Esophagus (tissue), 2 donors: ENCODE measurements around the gene PDGFA. TPM values are rescaled to one million over a fixed set of nuclear protein-coding genes. Genes with fewer than 3 reads are reported as not detected.

Experiments used
- H3K27ac ChIP-seq, 2 donors: one replicate each; pipeline ENCODE4 v1.5.1; 2013; ENCODE audit warnings: low read depth in 2 of 2, mild to moderate bottlenecking in 2 of 2, inconsistent platforms in 1 of 2, low read length in 1 of 2, moderate library complexity in 1 of 2
- H3K27me3 ChIP-seq, 2 donors: one replicate each; pipeline ENCODE4 v1.6.1; 2013; ENCODE audit warnings: low read length in 2 of 2, control low read depth in 1 of 2, mild to moderate bottlenecking in 1 of 2; ENCODE audit not compliant: insufficient read depth in 2 of 2, control insufficient read depth in 1 of 2
- H3K36me3 ChIP-seq, 2 donors: one replicate each; pipeline ENCODE4 v1.6.1; 2013; ENCODE audit warnings: low read length in 1 of 2; ENCODE audit not compliant: control insufficient read depth in 2 of 2, insufficient read depth in 2 of 2
- H3K4me1 ChIP-seq, 2 donors: one replicate each; pipeline ENCODE4 v1.6.1; 2013; ENCODE audit warnings: low read length in 1 of 2; ENCODE audit not compliant: control insufficient read depth in 2 of 2, insufficient read depth in 2 of 2
- H3K4me3 ChIP-seq, 2 donors: one replicate each; pipeline ENCODE4 v1.5.1; 2013; ENCODE audit warnings: low read length in 2 of 2, mild to moderate bottlenecking in 2 of 2, low read depth in 1 of 2, moderate library complexity in 1 of 2
- H3K9me3 ChIP-seq, 2 donors: one replicate each; pipeline ENCODE4 v1.6.1; 2013; ENCODE audit warnings: mild to moderate bottlenecking in 2 of 2, low read depth in 1 of 2, low read length in 1 of 2, moderate library complexity in 1 of 2; ENCODE audit not compliant: control insufficient read depth in 2 of 2, insufficient read depth in 1 of 2
- WGBS, 2 donors: extraction: QIAGEN DNeasy Blood & Tissue Kit; methylation state at CpG; one replicate each; pipeline ENCODE4 v1.1.7; 2013; 5-methylcytosine and 5-hydroxymethylcytosine counted together
- polyA plus RNA-seq, 2 donors: library from polyadenylated mRNA; stranded (reverse); fragments of 200-250 nt; gene quantifications; one replicate each; pipeline ENCODE4 v1.2.3, GENCODE V29; 2013
- donor health status: healthy with polysubstance abuse.
- donor health status: Bipolar disorder and iron deficiency.

The PDGFA gene
- polyA plus RNA-seq, 2 donors: 5.5 to 6.1 TPM

GRCh38 chr7:526460-527034 is 6.9 kb upstream of the PDGFA start:
- WGBS, 2 donors: 74 to 77% methylated on average over 22 of the region's 22 CpGs
- Histone ChIP-seq H3K4me3 (no peak overlapping the region), H3K36me3 (no peaks in the 10 kb centered on the region), H3K27me3 (no peaks in the 10 kb centered on the region), H3K27ac (no peak overlapping the region), H3K9me3 (peaks cover 0 to 8% of the 10 kb centered on the region in 2 donors), H3K4me1 (peaks cover 3 to 6% of the 10 kb centered on the region in 2 donors)

- H3K27ac ChIP-seq: no peak overlapping the region
- WGBS, 2 donors: 57 to 81% methylated on average over 12 of the region's 12 CpGs
These were observed 6.1 kb upstream of the PDGFA start for GRCh38 chr7:525740-526139.

GRCh38 chr7:524800-525199 is 5.2 kb upstream of the PDGFA start:
- H3K36me3 ChIP-seq: no peaks in the 10 kb centered on the region
- no peak overlapping the region for H3K27ac ChIP-seq
- H3K9me3 ChIP-seq: peaks cover 0 to 8% of the 10 kb centered on the region in 2 donors
- no peak overlapping the region for H3K4me3 ChIP-seq
- H3K4me1 ChIP-seq: peaks cover 3 to 15% of the 10 kb centered on the region in 2 donors
- H3K27me3 ChIP-seq: no peaks in the 10 kb centered on the region
- 93 to 95% methylated on average over 9 of the region's 9 CpGs for WGBS, 2 donors

More at GRCh38 chr7:525740-526139, 6.1 kb upstream of the PDGFA start:
- no peaks in the 10 kb centered on the region for H3K27me3 ChIP-seq
- H3K9me3 ChIP-seq: peaks cover 0 to 8% of the 10 kb centered on the region in 2 donors
- H3K4me1 ChIP-seq: peaks cover 3 to 11% of the 10 kb centered on the region in 2 donors
- no peaks in the 10 kb centered on the region for H3K36me3 ChIP-seq
- H3K4me3 ChIP-seq: no peak overlapping the region

- H3K27me3 ChIP-seq: no peaks in the 10 kb centered on the region
- no peaks in the 10 kb centered on the region for H3K36me3 ChIP-seq
- peaks cover 0 to 8% of the 10 kb centered on the region in 2 donors for H3K9me3 ChIP-seq
- peaks cover 3 to 15% of the 10 kb centered on the region in 2 donors for H3K4me1 ChIP-seq
- H3K4me3 ChIP-seq: no peak overlapping the region
- no peak overlapping the region for H3K27ac ChIP-seq
- 78 to 83% methylated on average over 28 of the region's 28 CpGs for WGBS, 2 donors
These were observed 4.0 kb upstream of the PDGFA start for GRCh38 chr7:523347-524336.

- 32 to 33% methylated on average over 20 to 21 of the region's 21 CpGs for WGBS, 2 donors
- Histone ChIP-seq H3K4me1 (peaks cover 3 to 15% of the 10 kb centered on the region in 2 donors), H3K27ac (no peak overlapping the region), H3K27me3 (no peaks in the 10 kb centered on the region), H3K4me3 (no peak overlapping the region), H3K9me3 (peaks cover 0 to 8% of the 10 kb centered on the region in 2 donors), H3K36me3 (no peaks in the 10 kb centered on the region)
These were observed 3.3 kb upstream of the PDGFA start for GRCh38 chr7:522951-523314.

GRCh38 chr7:522071-522950 is 2.7 kb upstream of the PDGFA start:
- Histone ChIP-seq H3K4me1 (peaks cover 6 to 15% of the 10 kb centered on the region in 2 donors), H3K4me3 (peak overlapping the region; percentile 34 to 37), H3K36me3 (no peaks in the 10 kb centered on the region), H3K9me3 (peaks cover 0 to 8% of the 10 kb centered on the region in 2 donors), H3K27ac (no peak overlapping the region), H3K27me3 (no peaks in the 10 kb centered on the region)
- 0 to 1% methylated on average over 78 to 91 of the region's 91 CpGs for WGBS, 2 donors

- no peaks in the 10 kb centered on the region for H3K27me3 ChIP-seq
- H3K4me1 ChIP-seq: peaks cover 8 to 15% of the 10 kb centered on the region in 2 donors
- peaks cover 0 to 8% of the 10 kb centered on the region in 2 donors for H3K9me3 ChIP-seq
- H3K36me3 ChIP-seq: no peaks in the 10 kb centered on the region
- H3K27ac ChIP-seq: no peak overlapping the region
- H3K4me3 ChIP-seq: peak overlapping the region in 1 of 2 donors; percentile 34
- 14% methylated on average over 69 to 72 of the region's 72 CpGs for whole genome bisulfite sequencing, 2 donors
These were observed 1.8 kb upstream of the PDGFA start for GRCh38 chr7:521221-522070.

- Histone ChIP-seq H3K4me1 (peaks cover 6 to 12% of the 10 kb centered on the region in 2 donors), H3K36me3 (no peaks in the 10 kb centered on the region), H3K9me3 (peaks cover 0 to 6% of the 10 kb centered on the region in 2 donors), H3K27ac (peak overlapping the region; percentile 77 to 90), H3K4me3 (peak overlapping the region in 1 of 2 donors; percentile 58), H3K27me3 (no peaks in the 10 kb centered on the region)
- 14 to 20% methylated on average over 57 to 63 of the region's 63 CpGs for WGBS, 2 donors
These were observed 986 bp upstream of the PDGFA start for GRCh38 chr7:520503-521161.
